ENCODE data around the gene TLE7. TPM values are rescaled to one million over a fixed set of nuclear protein-coding genes. Genes with fewer than 3 reads are reported as not detected.

Gene TLE7
- total RNA-seq, 6 donors from 2014 or later: not detected

DNA sequence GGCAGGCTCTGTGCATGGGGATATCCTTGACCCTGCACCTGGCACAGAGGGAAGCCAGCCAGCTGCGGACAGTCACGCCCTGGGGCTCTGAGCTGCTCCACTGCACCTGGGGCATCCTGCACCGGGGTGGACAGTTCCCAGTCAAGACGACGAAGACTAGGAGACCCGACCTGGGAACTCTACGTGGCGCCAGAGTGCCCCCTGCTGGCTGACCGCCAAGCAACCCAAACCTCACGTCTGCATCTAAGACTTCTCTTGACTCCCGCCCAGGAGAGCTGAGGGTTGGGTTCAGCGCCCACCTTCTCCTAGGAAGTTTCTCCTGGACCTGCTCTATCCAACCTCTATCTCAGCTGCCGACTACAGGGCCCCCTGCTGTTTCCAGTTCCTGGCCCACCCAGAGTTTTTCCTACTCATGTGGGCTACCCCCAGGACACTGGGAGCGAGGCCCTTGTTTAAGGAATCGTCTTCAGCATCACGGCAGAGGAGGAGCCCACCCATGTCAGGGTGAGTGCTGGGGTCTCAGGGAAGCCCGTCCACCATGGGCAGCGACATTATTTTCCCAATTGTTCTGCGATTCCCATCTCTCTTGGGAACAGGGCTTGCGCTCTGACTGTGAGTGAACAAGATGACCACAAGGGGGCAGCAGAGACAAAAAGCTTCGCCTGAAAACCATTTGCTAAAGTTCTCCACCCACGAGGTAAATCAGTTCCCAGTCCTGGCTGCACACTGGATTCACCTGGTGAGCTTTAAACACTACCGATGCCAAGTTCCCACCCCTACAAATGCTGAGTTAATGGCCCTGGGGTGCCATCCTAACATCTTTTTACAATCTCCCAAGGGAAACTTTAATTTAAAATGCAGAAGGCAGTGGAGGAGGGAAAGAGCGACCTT, 29.3 kb downstream of the TLE7 start:
- TF ChIP-seq POLR2AphosphoS5 (IDR thresholded peaks at IDR 0.05): no peak
- TF ChIP-seq POLR2A (IDR thresholded peaks at IDR 0.05): no peak
- TF ChIP-seq, protein P1, sequence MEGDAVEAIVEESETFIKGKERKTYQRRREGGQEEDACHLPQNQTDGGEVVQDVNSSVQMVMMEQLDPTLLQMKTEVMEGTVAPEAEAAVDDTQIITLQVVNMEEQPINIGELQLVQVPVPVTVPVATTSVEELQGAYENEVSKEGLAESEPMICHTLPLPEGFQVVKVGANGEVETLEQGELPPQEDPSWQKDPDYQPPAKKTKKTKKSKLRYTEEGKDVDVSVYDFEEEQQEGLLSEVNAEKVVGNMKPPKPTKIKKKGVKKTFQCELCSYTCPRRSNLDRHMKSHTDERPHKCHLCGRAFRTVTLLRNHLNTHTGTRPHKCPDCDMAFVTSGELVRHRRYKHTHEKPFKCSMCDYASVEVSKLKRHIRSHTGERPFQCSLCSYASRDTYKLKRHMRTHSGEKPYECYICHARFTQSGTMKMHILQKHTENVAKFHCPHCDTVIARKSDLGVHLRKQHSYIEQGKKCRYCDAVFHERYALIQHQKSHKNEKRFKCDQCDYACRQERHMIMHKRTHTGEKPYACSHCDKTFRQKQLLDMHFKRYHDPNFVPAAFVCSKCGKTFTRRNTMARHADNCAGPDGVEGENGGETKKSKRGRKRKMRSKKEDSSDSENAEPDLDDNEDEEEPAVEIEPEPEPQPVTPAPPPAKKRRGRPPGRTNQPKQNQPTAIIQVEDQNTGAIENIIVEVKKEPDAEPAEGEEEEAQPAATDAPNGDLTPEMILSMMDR (IDR thresholded peaks at IDR 0.05): peak; percentile 79 to 88 (median 84)
- peak; percentile 49 to 83 for DNase-seq
- Histone ChIP-seq H3K27ac (no peak overlapping the region), H3K36me3 (no peaks in the 10 kb centered on the region), H3K4me1 (peaks cover 0 to 10% (median 2%) of the 10 kb centered on the region in 4 donors), H3K4me3 (no peak overlapping the region), H3K9me3 (peaks cover 0 to 3% (median 0%) of the 10 kb centered on the region in 4 donors), H3K27me3 (peaks cover 0 to 4% (median 0%) of the 10 kb centered on the region in 4 donors)
- peak; percentile 68 to 87 for ATAC-seq (ENCODE audit: low FRiP score in 2 of 2)
- WGBS, 2 donors: 7 to 8% methylated on average over 16 to 22 of the region's 24 CpGs

DNA sequence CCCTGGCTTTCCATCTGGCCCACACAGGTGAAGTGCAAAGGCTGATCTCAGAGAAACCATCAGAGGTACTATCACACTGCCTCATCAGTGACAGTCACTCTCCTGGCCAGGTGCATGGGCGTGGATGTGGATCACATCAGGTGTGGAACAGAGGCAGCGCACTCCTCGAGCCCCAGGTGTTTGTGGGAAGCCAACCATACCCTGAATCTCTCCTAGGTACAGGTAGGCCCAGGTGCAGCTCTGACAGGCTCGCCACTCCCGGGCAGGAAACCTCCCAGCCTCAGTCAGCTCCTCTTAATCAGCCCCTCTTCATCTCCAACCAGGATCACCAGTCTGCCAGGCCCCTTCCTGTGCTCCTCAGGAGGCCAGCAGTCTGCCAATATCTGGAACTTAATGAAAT, 31.7 kb downstream of the TLE7 start:
- no peak overlapping the region for H3K4me3 ChIP-seq
- peaks cover 0 to 10% (median 2%) of the 10 kb centered on the region in 4 donors for H3K4me1 ChIP-seq
- no peak for TF ChIP-seq POLR2A (IDR thresholded peaks at IDR 0.05)
- TF ChIP-seq, protein P1 (IDR thresholded peaks at IDR 0.05): no peak
- TF ChIP-seq EP300 (IDR thresholded peaks at IDR 0.05): no peak
- TF ChIP-seq POLR2AphosphoS5 (IDR thresholded peaks at IDR 0.05): no peak
- 72% methylated on average over 5 of the region's 5 CpGs; no CpG with 5 or more reads in 1 of the 2 donors for WGBS, 2 donors
- H3K9me3 ChIP-seq: no peaks in the 10 kb centered on the region
- H3K27me3 ChIP-seq: peaks cover 0 to 4% (median 0%) of the 10 kb centered on the region in 4 donors
- no peaks in the 10 kb centered on the region for H3K36me3 ChIP-seq
- no peak overlapping the region for H3K27ac ChIP-seq
- DNase-seq: no peak
- ATAC-seq (ENCODE audit: low FRiP score in 2 of 2): no peak

DNA sequence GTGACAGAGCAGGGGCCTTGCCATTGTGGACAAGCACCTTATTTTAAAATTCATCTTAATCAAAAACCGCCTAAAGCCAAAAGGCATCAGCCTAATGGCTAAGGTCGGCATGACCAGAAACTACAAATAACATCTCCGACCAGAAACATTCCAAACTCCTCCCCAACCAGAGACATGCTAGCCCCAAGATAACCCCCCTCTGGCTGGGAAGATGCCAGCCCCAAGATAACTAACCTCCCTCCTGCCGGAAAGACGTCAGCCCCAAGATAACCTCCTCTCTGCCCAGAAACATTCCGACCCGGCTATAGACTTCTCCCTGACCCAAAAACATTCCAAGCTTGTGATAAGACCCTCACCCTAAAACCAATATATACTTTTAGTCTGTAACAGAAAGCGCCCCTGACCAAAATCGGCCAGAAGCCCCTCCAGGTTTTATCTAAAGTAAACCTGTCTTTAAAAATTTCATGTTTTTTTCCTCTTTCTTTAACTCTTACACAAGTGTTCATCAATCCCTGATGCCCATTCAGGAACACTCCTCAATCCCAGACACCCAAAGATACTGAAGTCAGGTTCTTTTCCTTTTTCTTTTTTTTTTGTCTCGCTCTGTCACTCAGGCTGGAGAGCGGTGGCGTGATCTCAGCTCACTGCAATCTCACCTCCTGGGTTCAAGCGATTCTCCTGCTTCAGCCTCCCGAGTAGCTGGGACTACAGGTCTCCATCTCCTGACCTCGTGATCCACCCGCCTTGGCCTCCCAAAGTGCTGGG, 32.7 kb downstream of the TLE7 start:
- ATAC-seq (ENCODE audit: low FRiP score in 2 of 2): no peak
- 39 to 50% methylated on average over 16 of the region's 16 CpGs for WGBS, 2 donors

DNA sequence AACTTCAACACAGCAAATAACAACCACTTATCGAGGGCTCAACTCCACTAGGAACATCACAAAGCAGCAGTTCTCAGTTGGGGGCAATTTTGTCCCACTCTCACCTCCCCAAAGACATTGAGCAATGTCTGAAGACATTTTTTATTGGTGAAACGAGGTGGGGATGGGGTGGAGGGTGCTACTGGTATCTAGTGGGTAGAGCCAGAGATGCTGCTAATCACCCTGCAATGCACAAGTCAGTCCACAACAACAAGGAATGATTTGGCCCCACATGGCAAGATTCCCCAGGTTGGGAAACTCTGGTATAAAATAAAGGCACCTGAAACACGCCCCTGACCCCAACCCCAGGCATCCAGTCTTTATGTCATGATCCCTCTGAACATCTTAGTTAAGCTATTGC, 33.3 kb downstream of the TLE7 start:
- Histone ChIP-seq H3K36me3 (no peaks in the 10 kb centered on the region), H3K9me3 (no peaks in the 10 kb centered on the region), H3K4me1 (peaks cover 0 to 10% (median 2%) of the 10 kb centered on the region in 4 donors), H3K4me3 (no peak overlapping the region), H3K27me3 (peaks cover 0 to 4% (median 0%) of the 10 kb centered on the region in 4 donors), H3K27ac (no peak overlapping the region)
- WGBS, 2 donors: 38 to 52% methylated on average over 3 of the region's 3 CpGs
- DNase-seq: no peak
- TF ChIP-seq EP300 (IDR thresholded peaks at IDR 0.05): no peak
- TF ChIP-seq, protein P1 (IDR thresholded peaks at IDR 0.05): no peak
- no peak for TF ChIP-seq POLR2AphosphoS5 (IDR thresholded peaks at IDR 0.05)
- TF ChIP-seq POLR2A (IDR thresholded peaks at IDR 0.05): no peak
- ATAC-seq (ENCODE audit: low FRiP score in 2 of 2): no peak

More for the DNA sequence above, 32.7 kb downstream of the TLE7 start:
- Histone ChIP-seq H3K9me3 (no peaks in the 10 kb centered on the region), H3K4me1 (peaks cover 0 to 10% (median 2%) of the 10 kb centered on the region in 4 donors), H3K27ac (no peak overlapping the region), H3K4me3 (no peak overlapping the region), H3K27me3 (peaks cover 0 to 4% (median 0%) of the 10 kb centered on the region in 4 donors), H3K36me3 (no peaks in the 10 kb centered on the region)
- DNase-seq: no peak
- TF ChIP-seq POLR2A (IDR thresholded peaks at IDR 0.05): no peak
- no peak for TF ChIP-seq EP300 (IDR thresholded peaks at IDR 0.05)
- TF ChIP-seq, protein P1 (IDR thresholded peaks at IDR 0.05): no peak
- no peak for TF ChIP-seq POLR2AphosphoS5 (IDR thresholded peaks at IDR 0.05)
